Measurements from ENCODE around the gene OLFM3. TPM values are rescaled to one million over a fixed set of nuclear protein-coding genes. Genes with fewer than 3 reads are reported as not detected.

Gene OLFM3
- total RNA-seq (2021): not detected in 2 replicates
- Bru-seq, nascent RNA: percentile 1 among the genes with signal in this experiment
- not detected for BruChase-seq, experiment 1, labeled RNA remaining after a 2-hour chase
- BruChase-seq, experiment 2, labeled RNA remaining after a 6-hour chase: not detected
- long read RNA-seq: 0 reads

DNA sequence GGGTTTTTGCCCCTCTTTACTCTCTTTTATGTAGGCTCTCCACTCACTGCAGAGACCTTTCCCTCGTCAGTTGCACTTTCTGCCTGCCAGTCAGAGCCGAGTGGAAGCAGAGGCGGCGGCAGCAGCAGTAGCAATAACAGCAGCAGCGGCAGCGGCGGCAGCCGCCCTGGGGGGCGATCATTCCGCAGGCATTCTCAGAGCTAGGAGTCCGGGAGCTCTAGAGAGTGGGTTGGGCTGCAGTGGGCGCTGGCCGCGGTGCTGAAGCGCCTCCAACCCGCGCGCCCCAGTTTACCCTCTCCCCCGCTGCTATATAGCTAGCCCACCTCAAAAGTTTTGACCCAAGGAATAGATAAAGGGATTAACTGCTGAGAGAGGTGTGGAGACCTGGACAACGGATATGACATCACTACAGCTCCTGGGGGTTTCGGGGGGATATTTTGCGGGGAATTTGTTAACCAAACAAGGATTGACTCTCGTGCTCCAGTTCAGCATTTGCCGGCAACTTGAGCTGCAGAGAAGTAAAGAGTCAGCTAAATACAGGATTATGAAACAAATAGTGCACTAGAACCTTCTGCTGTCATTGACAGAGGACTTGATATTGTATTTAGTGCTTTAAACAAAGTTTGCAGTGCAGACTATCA is at the start of gene OLFM3:
Gene OLFM3, minus strand, starts transcription at position 102 of the 641 bp plus-strand sequence.
- ChIA-PET POLR2A (ENCODE audit: unreplicated experiment) (no interaction called here), CTCF (no interaction called here)
- TF ChIP-seq, protein P1, sequence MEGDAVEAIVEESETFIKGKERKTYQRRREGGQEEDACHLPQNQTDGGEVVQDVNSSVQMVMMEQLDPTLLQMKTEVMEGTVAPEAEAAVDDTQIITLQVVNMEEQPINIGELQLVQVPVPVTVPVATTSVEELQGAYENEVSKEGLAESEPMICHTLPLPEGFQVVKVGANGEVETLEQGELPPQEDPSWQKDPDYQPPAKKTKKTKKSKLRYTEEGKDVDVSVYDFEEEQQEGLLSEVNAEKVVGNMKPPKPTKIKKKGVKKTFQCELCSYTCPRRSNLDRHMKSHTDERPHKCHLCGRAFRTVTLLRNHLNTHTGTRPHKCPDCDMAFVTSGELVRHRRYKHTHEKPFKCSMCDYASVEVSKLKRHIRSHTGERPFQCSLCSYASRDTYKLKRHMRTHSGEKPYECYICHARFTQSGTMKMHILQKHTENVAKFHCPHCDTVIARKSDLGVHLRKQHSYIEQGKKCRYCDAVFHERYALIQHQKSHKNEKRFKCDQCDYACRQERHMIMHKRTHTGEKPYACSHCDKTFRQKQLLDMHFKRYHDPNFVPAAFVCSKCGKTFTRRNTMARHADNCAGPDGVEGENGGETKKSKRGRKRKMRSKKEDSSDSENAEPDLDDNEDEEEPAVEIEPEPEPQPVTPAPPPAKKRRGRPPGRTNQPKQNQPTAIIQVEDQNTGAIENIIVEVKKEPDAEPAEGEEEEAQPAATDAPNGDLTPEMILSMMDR (conservative IDR thresholded peaks at IDR 0.05): no peak
- TF ChIP-seq EZH2 (IDR thresholded peaks at IDR 0.05; ENCODE audit: low read depth): no peak
- H3K4me2 ChIP-seq: no peak within 1 kb of the TSS
- no peaks in the 10 kb centered on the region for H3K9me2 ChIP-seq (ENCODE audit: insufficient read depth)
- no peaks in the 10 kb centered on the region for H4K20me1 ChIP-seq (ENCODE audit: insufficient read depth)
- no peaks in the 10 kb centered on the region for H3K79me2 ChIP-seq (ENCODE audit: low read depth)
- intact Hi-C loops (cut with micrococcal nuclease; ENCODE audit: unreplicated experiment): no loop called here
- peak in 1 of 2 experiments; percentile 8 for DNase-seq
- H3K27ac ChIP-seq: no peak within 1 kb of the TSS
- H3F3A ChIP-seq (ENCODE audit: insufficient read depth, low read depth): no peaks in the 10 kb centered on the region
- no peaks in the 10 kb centered on the region for H3K4me1 ChIP-seq (replicated peaks; ENCODE audit: insufficient read depth)
- H3K4me3 ChIP-seq: no peak within 1 kb of the TSS
- no TSS peak for BruUV-seq (replicated peaks)
- no peaks in the 10 kb centered on the region for H3K27me3 ChIP-seq (ENCODE audit: insufficient read depth, low read depth)
- no peaks in the 10 kb centered on the region for H3K9me3 ChIP-seq (ENCODE audit: insufficient read depth, low read depth)
- no peaks in the 10 kb centered on the region for H3K36me3 ChIP-seq (ENCODE audit: low read depth)
- H2AFZ ChIP-seq: no peak within 1 kb of the TSS

DNA sequence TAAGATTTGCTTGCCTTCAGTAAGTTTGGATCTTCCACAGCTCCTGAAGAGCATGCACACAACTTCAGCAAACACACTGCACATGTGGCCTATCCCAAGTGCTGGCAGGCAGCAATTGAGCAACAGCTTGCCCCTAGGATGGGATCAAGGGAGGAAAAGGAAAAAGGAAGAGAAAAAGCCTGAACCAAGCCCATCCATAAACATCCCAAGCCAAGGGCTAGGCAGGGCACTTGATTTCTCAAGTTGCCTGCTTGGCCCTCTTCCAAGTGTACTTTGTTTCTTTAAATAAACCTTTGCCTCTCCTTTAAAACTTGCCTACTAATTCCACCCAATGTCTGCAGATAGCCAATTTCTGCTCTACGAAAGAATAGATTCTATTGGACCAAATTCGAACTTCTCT is 49.0 kb upstream of the OLFM3 start:
- no peak overlapping the region for H3K4me2 ChIP-seq
- no peaks in the 10 kb centered on the region for H3K27me3 ChIP-seq (ENCODE audit: insufficient read depth, low read depth)
- no peak for DNase-seq
- POLR2A ChIA-PET (ENCODE audit: unreplicated experiment): no interaction called here
- no peaks in the 10 kb centered on the region for H3K9me3 ChIP-seq (ENCODE audit: insufficient read depth, low read depth)
- CTCF ChIA-PET: no interaction called here
- no peak for TF ChIP-seq EZH2 (IDR thresholded peaks at IDR 0.05; ENCODE audit: low read depth)
- TF ChIP-seq, protein P1 (conservative IDR thresholded peaks at IDR 0.05): no peak
- intact Hi-C loops (cut with micrococcal nuclease; ENCODE audit: unreplicated experiment): no loop called here
- no peaks in the 10 kb centered on the region for H3F3A ChIP-seq (ENCODE audit: insufficient read depth, low read depth)
- no TSS peak for BruUV-seq (replicated peaks)
- no peak overlapping the region for H3K27ac ChIP-seq
- H3K4me1 ChIP-seq (replicated peaks; ENCODE audit: insufficient read depth): no peaks in the 10 kb centered on the region
- no peak overlapping the region for H2AFZ ChIP-seq
- H3K9me2 ChIP-seq (ENCODE audit: insufficient read depth): peaks cover 4% of the 10 kb centered on the region; the same call in 1 of the 2 replicates
- H3K36me3 ChIP-seq (ENCODE audit: low read depth): no peaks in the 10 kb centered on the region
- no peak overlapping the region for H3K4me3 ChIP-seq
- no peaks in the 10 kb centered on the region for H4K20me1 ChIP-seq (ENCODE audit: insufficient read depth)
- no peaks in the 10 kb centered on the region for H3K79me2 ChIP-seq (ENCODE audit: low read depth)

DNA sequence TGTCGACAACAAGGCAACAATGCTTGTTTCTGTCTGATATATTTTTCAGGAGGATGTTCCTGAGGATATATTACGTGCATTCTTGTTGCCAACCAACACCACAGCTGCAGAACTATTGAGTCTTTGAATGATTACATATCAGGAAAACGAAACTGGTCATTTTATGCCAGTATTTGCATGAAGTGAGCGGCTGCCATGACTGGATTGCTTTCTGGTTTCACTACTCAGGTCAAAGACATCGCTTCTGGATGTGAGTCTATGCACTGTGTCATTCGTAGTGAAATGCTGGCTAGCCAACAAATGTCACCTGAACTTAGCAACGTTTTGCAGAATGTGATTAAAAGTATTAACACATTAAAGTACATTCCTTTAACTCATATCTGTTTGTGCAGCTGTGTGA is 35.8 kb upstream of the OLFM3 start:
- ChIA-PET POLR2A (ENCODE audit: unreplicated experiment) (no interaction called here), CTCF (no interaction called here)
- no peak for DNase-seq
- no TSS peak for BruUV-seq (replicated peaks)
- intact Hi-C loops (cut with micrococcal nuclease; ENCODE audit: unreplicated experiment): no loop called here
- Histone ChIP-seq H3K9me3 (ENCODE audit: insufficient read depth, low read depth) (no peaks in the 10 kb centered on the region), H3K9me2 (ENCODE audit: insufficient read depth) (no peaks in the 10 kb centered on the region), H3K36me3 (ENCODE audit: low read depth) (no peaks in the 10 kb centered on the region), H3K27ac (no peak overlapping the region), H3K27me3 (ENCODE audit: insufficient read depth, low read depth) (no peaks in the 10 kb centered on the region), H3K79me2 (ENCODE audit: low read depth) (no peaks in the 10 kb centered on the region), H3K4me3 (no peak overlapping the region), H2AFZ (peak overlapping the region; percentile 9; the same call in 1 of the 2 replicates), H3K4me1 (replicated peaks; ENCODE audit: insufficient read depth) (no peaks in the 10 kb centered on the region), H4K20me1 (ENCODE audit: insufficient read depth) (no peaks in the 10 kb centered on the region), H3K4me2 (no peak overlapping the region), H3F3A (ENCODE audit: insufficient read depth, low read depth) (no peaks in the 10 kb centered on the region)
- TF ChIP-seq, protein P1 (conservative IDR thresholded peaks at IDR 0.05): no peak
- no peak for TF ChIP-seq EZH2 (IDR thresholded peaks at IDR 0.05; ENCODE audit: low read depth)
